ENCODE data around the gene CUL4A. TPM values are rescaled to one million over a fixed set of nuclear protein-coding genes. Genes with fewer than 3 reads are reported as not detected.

CUL4A gene
- total RNA-seq, 1 donor from 2014 or later, result 95.1 TPM

DNA sequence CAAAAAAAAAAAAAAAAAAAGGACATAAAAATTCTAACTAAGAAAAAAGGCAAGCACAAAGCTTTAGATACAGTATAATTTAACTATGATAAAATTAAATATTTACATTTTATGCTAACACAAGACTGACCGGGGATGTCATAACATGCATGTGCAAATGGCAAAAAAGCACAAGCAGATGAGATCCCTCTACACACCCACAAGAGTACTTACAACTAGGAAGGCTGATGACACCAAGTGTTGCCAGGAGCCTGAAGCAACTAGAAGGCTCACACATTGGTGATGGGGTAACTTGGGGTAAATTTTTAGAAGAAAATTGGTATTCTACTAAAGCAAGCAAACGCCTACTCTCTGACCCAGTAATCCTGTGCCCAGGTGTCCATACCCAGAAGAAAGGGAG, 7.6 kb upstream of the CUL4A start:
- Mint-ChIP-seq H3K4me1 (peaks cover 9% of the 10 kb centered on the region), H3K36me3 (peaks cover 19% of the 10 kb centered on the region), H3K4me3 (no peak overlapping the region), H3K27me3 (ENCODE audit: insufficient read depth, low read depth) (peaks cover 2% of the 10 kb centered on the region), H3K27ac (no peak overlapping the region), H3K9me3 (no peaks in the 10 kb centered on the region)
- Histone ChIP-seq H3K4me1 (peaks cover under 1% of the 10 kb centered on the region), H3K79me2 (ENCODE audit: low read depth) (peaks cover 79% of the 10 kb centered on the region), H4K20me1 (ENCODE audit: low read depth) (peaks cover 56% of the 10 kb centered on the region), H3K9me3 (ENCODE audit: low read depth) (no peaks in the 10 kb centered on the region), H3K4me3 (no peak overlapping the region), H3K36me3 (no peaks in the 10 kb centered on the region), H2AFZ (replicated peaks) (no peak overlapping the region), H3K27me3 (no peaks in the 10 kb centered on the region), H3K9ac (no peak overlapping the region), H3K4me2 (no peak overlapping the region), H3K27ac (no peak overlapping the region), H3F3A (ENCODE audit: low read depth) (no peaks in the 10 kb centered on the region)
- TF ChIP-seq CTCF (IDR thresholded peaks at IDR 0.05) (no peak), EZH2phosphoT487 (IDR thresholded peaks at IDR 0.05) (no peak), EZH2 (IDR thresholded peaks at IDR 0.05) (no peak)
- no peak for DNase-seq (ENCODE audit: low spot score)

- Histone ChIP-seq H3K27me3 (no peaks in the 10 kb centered on the region), H3K4me3 (no peak overlapping the region), H3K79me2 (ENCODE audit: low read depth) (peaks cover 90% of the 10 kb centered on the region), H3K36me3 (no peaks in the 10 kb centered on the region), H3K9me3 (ENCODE audit: low read depth) (no peaks in the 10 kb centered on the region), H4K20me1 (ENCODE audit: low read depth) (peaks cover 66% of the 10 kb centered on the region), H3K27ac (no peak overlapping the region), H3K4me2 (no peak overlapping the region), H2AFZ (replicated peaks) (no peak overlapping the region), H3K9ac (no peak overlapping the region), H3F3A (ENCODE audit: low read depth) (no peaks in the 10 kb centered on the region), H3K4me1 (peaks cover 9% of the 10 kb centered on the region)
- no peak for DNase-seq (ENCODE audit: low spot score)
- H3K4me3 Mint-ChIP-seq, result no peak overlapping the region
- H3K36me3 Mint-ChIP-seq, result peaks cover 16% of the 10 kb centered on the region
- H3K4me1 Mint-ChIP-seq, result peaks cover 18% of the 10 kb centered on the region
- H3K27ac Mint-ChIP-seq, result no peak overlapping the region
- peaks cover 2% of the 10 kb centered on the region for H3K27me3 Mint-ChIP-seq (ENCODE audit: insufficient read depth, low read depth)
- no peaks in the 10 kb centered on the region for H3K9me3 Mint-ChIP-seq
- TF ChIP-seq EZH2 (IDR thresholded peaks at IDR 0.05), result no peak
Measured at GRCh38 chr13:113202912-113203311, 6.5 kb upstream of the CUL4A start.

- H3K27ac ChIP-seq, result no peak overlapping the region
- H3K27me3 ChIP-seq, result no peaks in the 10 kb centered on the region
- H4K20me1 ChIP-seq (ENCODE audit: low read depth), result peaks cover 64% of the 10 kb centered on the region
- Mint-ChIP-seq H3K9me3 (no peaks in the 10 kb centered on the region), H3K27me3 (ENCODE audit: insufficient read depth, low read depth) (peaks cover 2% of the 10 kb centered on the region), H3K36me3 (peaks cover 14% of the 10 kb centered on the region), H3K27ac (no peak overlapping the region), H3K4me1 (peaks cover 18% of the 10 kb centered on the region), H3K4me3 (no peak overlapping the region)
- no peak overlapping the region for H3K4me2 ChIP-seq
- no peak overlapping the region for H3K9ac ChIP-seq
- H3K9me3 ChIP-seq (ENCODE audit: low read depth), result no peaks in the 10 kb centered on the region
- no peak overlapping the region for H3K4me3 ChIP-seq
- peaks cover 9% of the 10 kb centered on the region for H3K4me1 ChIP-seq
- peaks cover 2% of the 10 kb centered on the region for H3F3A ChIP-seq (ENCODE audit: low read depth)
- TF ChIP-seq EZH2 (IDR thresholded peaks at IDR 0.05), result no peak
- no peaks in the 10 kb centered on the region for H3K36me3 ChIP-seq
- peaks cover 95% of the 10 kb centered on the region for H3K79me2 ChIP-seq (ENCODE audit: low read depth)
- no peak for DNase-seq (ENCODE audit: low spot score)
- H2AFZ ChIP-seq (replicated peaks), result no peak overlapping the region
Measured at GRCh38 chr13:113203507-113204377, 5.7 kb upstream of the CUL4A start.

GRCh38 chr13:113204378-113204734, 5.1 kb upstream of the CUL4A start:
- Mint-ChIP-seq H3K9me3 (no peaks in the 10 kb centered on the region), H3K36me3 (peaks cover 10% of the 10 kb centered on the region), H3K4me1 (peaks cover 18% of the 10 kb centered on the region), H3K4me3 (no peak overlapping the region), H3K27me3 (ENCODE audit: insufficient read depth, low read depth) (peaks cover 2% of the 10 kb centered on the region), H3K27ac (no peak overlapping the region)
- H3K79me2 ChIP-seq (ENCODE audit: low read depth), result peaks cover 91% of the 10 kb centered on the region
- no peak overlapping the region for H3K4me2 ChIP-seq
- H3K9ac ChIP-seq, result no peak overlapping the region
- no peak overlapping the region for H3K4me3 ChIP-seq
- no peak for TF ChIP-seq CTCF (IDR thresholded peaks at IDR 0.05)
- no peak for TF ChIP-seq EZH2phosphoT487 (IDR thresholded peaks at IDR 0.05)
- no peak for TF ChIP-seq EZH2 (IDR thresholded peaks at IDR 0.05)
- peaks cover 7% of the 10 kb centered on the region for H3F3A ChIP-seq (ENCODE audit: low read depth)
- peaks cover 9% of the 10 kb centered on the region for H3K4me1 ChIP-seq
- no peak overlapping the region for H3K27ac ChIP-seq
- no peaks in the 10 kb centered on the region for H3K9me3 ChIP-seq (ENCODE audit: low read depth)
- no peaks in the 10 kb centered on the region for H3K36me3 ChIP-seq
- H3K27me3 ChIP-seq, result no peaks in the 10 kb centered on the region
- no peak overlapping the region for H2AFZ ChIP-seq (replicated peaks)
- peaks cover 64% of the 10 kb centered on the region for H4K20me1 ChIP-seq (ENCODE audit: low read depth)
- DNase-seq (ENCODE audit: low spot score), result no peak

Data from neural progenitor cell (in vitro differentiated cells).